NCI-H146 (cell line): Measurements from ENCODE around the gene CLNK.
"Not testable (repeated sequence)": the region's sequence is repeated elsewhere in the genome, so short reads cannot be mapped to it uniquely, and the experiment has no call there.

Experiments used
- DNase-seq: peaks from one replicate; lab custom pipeline; 2025; lab: John Stamatoyannopoulos, UW

The CLNK gene

GRCh38 chr4:10662937-10663336 is 21.6 kb downstream of the CLNK start:
- DNase-seq, result no peak

DNA sequence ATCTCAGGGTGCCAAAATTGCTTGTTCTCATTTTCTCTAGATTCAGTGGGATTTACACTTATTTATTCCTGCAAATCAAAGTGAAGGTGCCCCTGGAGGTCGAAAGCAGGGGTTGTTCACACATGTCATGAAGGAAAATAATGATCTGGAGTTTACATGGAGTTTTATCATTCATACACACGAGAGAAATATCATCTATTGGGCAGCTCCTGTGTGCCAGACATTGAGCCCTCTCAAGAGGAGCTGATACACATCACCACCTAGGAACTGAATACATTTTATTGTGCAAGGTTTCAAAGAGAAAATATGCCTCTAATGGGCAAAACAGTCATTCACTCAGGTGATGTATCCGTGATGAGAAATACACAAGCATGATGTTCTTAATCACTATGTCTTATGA is 23.5 kb downstream of the CLNK start:
- no peak for DNase-seq

DNA sequence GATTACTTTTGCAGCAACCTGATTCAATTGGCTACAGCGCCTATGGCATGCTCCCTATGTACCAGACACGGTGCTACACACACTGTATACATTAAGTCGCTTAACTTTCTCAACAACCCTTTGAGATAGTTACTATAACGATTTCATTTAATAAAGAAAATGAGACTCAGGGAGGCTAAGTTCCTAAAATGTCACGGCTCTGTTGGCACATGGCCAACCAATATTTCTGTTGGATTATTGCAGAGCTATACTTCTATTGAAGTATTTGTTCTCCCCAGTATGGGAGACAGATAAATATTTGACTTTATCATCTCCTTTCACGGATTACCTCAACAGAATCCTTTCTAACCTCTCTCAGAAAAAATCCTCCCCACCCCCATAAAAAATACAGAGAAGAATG is 25.3 kb downstream of the CLNK start:
- peak; percentile 47 for DNase-seq

- no peak for DNase-seq
Measured at GRCh38 chr4:10656988-10657387, 27.6 kb downstream of the CLNK start.

- no peak for DNase-seq
Measured at GRCh38 chr4:10656420-10656819, 28.1 kb downstream of the CLNK start.

DNA sequence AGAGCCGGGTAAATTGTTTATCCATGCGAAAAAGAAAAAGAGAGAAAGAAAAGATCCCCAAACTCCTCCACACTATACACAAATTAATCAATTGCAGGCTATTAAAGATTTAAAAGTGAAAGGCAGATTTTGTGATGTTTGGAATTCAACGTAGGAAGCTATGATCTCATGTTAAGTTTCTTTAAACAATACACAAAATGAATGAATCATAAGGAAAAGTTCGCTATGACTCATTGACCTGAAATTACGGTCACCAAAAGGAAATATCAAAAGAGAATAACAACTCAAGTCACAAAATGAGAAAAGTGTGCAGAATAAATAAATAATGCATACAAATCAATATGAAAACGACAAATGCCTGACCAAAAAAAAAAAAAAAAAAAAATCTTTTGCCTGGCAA is 28.6 kb downstream of the CLNK start:
- no peak for DNase-seq

- no peak for DNase-seq
Measured at GRCh38 chr4:10648479-10648878, 36.1 kb downstream of the CLNK start.

- no peak for DNase-seq
Measured at GRCh38 chr4:10647846-10648245, 36.7 kb downstream of the CLNK start.

DNA sequence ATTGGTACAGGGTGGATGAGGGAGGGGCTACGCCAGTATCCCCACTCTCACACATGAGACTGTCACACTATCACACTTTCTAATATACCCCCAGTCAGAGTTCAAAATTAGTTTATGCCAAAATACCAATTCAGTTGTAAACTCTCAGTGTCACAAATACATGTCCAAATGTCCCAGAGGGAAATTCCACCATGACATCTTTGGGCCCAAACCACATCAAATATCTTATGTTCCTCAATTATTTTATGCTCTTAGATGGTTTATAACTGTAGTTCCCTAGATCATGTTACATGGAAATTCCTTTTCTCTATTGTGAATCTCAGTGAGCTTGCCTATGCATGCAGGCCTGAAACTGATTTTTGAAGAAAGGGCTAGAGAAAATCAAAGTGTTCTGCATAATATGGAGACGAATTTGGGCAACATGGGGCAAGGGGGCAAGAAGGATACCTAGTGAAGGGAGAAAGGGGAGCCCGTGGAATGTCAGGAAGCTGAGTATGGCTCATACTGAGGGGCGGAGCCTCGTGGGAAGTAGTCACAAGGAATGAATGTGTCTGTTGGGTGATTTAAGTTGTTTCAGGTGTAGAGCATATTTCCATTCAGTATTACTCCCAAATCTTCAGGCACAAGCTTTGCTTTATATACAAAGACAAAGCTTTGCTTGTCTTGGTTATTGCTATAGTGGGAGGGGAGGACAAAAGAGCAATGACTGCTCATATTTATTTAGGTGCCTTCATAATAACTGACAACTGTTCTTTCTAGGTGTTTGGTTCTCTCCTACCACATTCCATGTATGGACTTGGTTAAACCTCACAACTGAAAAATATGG is 40.8 kb downstream of the CLNK start:
- no peak for DNase-seq

DNA sequence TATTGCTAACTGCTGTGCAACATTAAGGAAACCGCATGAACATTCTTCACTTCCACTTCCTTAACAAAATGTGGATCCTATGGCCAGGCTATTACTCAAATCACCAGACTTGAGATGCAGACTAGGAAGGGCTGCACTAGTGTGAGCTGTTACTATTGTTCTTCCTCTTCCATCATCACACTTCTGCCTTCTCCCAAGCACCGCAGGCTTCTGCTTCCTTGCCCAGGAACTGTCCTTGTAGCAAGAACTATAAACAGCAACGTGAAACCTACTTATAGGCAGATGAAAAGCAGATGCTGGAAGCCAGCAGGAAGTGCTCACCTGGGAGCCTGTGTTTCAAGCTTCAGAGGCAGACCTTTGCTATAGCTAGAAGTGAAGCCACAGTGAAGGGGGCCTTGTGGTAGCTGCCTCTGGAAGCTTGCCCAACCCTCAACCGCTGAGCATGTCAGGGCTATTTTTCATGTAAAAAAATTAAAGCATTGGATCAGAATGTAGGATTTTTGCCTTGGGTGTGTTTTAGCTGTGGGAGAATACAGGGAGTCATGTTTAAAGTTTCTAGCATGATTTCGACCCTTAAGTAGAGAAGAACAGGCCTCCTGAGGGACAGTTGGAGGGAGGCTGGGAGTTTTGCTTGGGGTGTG is 43.9 kb downstream of the CLNK start:
- DNase-seq, result peak; percentile 21

DNA sequence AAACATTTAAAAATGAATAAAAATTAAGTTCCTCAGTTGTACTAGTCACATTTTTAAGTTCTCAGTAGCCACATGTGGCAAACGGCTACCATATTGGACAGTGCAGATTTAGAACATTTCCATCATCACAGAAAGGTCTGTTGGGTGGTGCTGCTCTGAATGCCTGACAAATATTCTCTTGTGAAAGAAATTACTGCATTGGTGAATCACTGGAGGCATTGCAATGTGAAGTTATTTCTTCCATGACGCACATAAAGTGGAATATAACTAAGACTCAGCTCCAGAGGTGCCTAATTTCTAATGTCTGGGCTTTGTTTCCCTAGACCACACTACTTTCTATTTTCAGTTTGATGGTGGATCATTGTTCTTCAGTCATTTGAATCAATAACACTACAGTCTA is 44.9 kb downstream of the CLNK start:
- no peak for DNase-seq

DNA sequence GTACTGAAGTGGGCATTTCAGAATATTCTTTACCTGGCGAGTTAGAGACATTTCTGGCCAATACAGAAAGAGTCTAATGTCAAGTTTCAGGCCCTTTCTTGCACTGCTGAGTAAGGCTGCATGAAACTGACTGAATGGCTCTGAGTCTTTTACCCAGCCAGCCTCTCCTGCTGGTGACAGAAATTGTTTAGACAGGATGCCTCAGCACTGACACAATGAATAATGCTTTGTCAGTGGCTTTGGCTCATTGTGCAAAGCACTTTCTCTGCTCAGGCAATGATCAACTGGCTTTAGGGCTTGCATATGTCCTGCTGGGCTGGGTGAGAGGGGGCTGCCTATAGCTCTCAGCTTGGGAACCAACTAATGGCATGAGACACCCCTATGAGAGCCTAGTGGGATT is 45.5 kb downstream of the CLNK start:
- DNase-seq, result no peak

DNA sequence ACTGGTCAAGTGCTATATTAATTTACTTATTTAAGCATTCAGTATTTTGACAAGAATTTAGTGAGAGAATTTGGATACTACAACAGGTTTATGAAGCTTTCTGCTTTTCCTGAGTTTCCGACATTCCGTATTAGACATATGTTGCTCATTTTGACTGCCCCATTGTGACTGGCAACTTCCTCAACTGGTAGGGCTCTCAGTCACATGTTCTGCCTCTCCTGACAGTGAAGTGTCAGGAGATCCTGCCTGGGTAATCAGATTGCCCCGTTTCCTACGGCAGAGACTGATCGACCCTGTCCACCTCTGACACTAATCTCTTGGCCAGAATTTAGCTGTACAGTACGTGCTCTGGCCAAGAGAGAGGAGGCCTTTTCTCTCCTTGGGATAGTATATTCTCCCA is 49.5 kb downstream of the CLNK start:
- no peak for DNase-seq

DNA sequence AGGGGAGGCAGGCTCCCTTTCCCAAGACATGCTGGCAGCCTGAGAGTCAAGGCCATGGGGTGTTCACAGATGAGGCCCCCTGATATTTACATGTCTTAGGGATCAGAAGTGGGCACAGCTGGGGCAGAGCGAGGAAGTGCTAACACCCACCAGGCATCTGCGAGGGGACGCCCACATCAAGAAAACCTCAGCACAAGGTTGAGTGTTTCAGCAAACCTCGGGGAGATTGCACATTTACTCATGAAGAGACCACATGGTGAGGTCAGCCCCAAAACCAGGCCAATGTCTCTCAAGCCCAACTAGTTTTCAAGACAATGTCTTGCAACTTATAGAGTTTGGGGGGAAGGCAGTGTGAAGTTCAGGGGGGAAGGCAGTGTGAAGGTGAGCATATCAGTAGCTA is 55.2 kb downstream of the CLNK start:
- no peak for DNase-seq

- peak; percentile 94 for DNase-seq
Measured at GRCh38 chr4:10625131-10625530, 59.4 kb downstream of the CLNK start.

DNA sequence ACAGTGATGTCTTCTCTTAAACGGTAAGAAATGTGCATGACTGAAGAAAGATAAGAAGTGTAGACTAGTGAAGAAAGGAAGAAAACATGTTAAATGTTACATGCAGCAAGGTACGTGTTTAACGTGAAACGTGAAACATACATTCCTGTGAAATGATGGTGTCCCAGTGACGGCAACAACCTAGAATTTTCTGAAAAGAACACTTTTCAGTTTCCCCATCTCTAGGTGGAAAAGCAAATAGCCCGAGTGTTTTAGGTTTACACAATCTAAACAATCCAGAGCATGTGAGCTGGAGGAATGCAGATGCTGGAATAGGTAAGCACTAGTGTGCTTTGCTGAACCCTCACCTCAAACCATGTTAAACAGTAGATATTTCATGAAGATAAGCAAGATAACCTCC is 60.7 kb downstream of the CLNK start:
- no peak for DNase-seq

DNA sequence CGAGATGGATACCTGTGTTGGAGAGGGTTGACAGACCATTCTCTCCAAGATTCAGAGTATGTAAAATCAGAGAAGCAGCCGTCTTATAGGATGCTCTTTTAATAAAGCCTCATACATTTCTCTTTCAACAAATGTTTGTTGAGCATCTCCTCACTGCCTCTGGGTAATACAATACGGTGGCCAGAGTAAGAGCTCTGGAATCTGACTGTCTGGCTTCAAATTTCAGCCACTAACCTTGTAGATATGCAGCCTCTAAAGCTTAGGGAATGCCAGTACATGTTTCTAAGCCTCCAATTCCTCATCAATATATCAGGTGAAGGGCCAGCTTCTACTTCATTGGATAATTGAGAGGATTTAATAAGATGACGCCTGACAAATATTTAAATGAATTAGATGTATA is 61.3 kb downstream of the CLNK start:
- DNase-seq, result no peak

DNA sequence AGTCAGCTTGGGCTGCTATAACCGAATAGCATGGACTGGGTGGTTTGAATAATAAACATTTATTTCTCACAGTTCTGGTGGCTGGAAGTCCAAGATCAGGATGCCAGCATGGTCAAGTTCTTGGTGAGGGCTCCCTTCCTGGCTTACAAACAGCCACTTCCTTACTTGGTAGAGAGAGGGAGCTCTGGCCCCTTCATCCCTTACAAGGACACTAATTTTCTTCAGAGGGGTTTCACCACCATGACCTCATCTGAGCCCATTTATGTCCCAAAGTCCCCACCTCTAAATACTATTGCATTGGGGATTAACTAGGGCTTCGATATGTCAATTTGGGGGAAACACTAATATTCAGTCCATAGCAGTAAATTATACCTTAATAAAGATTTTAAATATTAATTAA is 61.8 kb downstream of the CLNK start:
- peak; percentile 42 for DNase-seq

GRCh38 chr4:10620935-10621488 is 63.6 kb downstream of the CLNK start:
- peak; percentile 19 for DNase-seq

GRCh38 chr4:10619855-10620254 is 64.7 kb downstream of the CLNK start:
- DNase-seq, result no peak

DNA sequence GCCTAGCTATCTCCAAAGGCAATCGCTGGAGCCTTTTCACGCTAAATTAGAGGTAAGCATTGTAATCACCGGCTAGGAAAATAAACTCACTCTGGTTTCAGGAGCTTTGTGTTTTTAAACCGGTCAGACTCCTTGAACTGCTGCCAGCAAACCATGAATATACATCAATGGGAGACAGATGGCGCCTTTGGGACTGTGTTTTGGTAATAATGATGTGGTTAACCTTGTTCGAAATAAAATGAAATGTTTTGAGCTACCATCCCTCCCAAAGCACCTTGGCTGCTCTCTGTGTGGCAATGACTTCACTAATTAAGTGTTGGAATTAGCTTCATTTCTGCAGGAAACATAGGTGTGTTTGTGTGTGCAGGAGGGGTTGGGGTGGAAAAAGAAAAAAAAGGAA is 65.3 kb downstream of the CLNK start:
- peak; percentile 89 for DNase-seq

GRCh38 chr4:10614926-10615325 is 69.6 kb downstream of the CLNK start:
- not testable (repeated sequence) for DNase-seq

DNA sequence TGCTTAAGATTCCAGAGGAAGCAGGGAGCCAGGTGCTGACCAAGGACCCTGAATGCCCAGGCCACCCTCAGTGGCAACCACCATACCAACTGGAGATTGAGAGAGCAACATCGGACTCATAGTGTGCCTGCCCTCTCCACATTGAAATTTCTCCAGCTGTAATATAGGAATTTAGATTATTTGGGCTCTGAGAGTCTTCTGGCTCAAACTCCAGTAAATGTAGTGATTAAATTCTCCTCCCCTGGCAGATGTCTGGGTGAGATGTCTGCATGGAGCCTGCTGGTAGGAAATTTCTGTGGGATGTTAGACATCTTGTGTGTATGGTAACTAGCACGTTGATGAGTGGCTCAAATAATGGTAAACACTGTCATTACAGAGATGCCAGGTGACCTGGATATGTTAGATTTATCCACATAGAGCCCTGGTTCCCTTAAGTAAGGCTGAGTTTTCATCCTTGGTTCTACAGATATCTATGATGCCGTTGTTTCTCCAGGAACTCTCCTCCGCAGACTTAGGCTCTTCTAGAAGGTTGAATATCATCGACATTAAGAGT is 70.6 kb downstream of the CLNK start:
- no peak for DNase-seq
